Measurements from ENCODE around the gene NOX4. TPM values are rescaled to one million over a fixed set of nuclear protein-coding genes. Genes with fewer than 3 reads are reported as not detected.

Gene NOX4
- total RNA-seq, 2 donors from 2014 or later, result 0.62 to 1.6 TPM

- no peak overlapping the region for H3K27ac ChIP-seq
- intact Hi-C loops (cut with DNase I), result no loop called here
- no peaks in the 10 kb centered on the region for H3K9me3 ChIP-seq
- no peaks in the 10 kb centered on the region for H3K36me3 ChIP-seq
- TF ChIP-seq POLR2AphosphoS5 (IDR thresholded peaks at IDR 0.05) (no peak), POLR2A (IDR thresholded peaks at IDR 0.05) (no peak), CTCF (IDR thresholded peaks at IDR 0.05) (no peak)
- WGBS, result 52% methylated on average over 2 of the region's 2 CpGs
- no peaks in the 10 kb centered on the region for H3K27me3 ChIP-seq (replicated peaks; ENCODE audit: insufficient read depth)
- DNase-seq (ENCODE audit: low spot score), result no peak
- H3K4me1 ChIP-seq (replicated peaks), result no peaks in the 10 kb centered on the region
- no peak overlapping the region for H3K4me3 ChIP-seq
Observed at GRCh38 chr11:89529626-89530380, 38.6 kb upstream of the NOX4 start.

GRCh38 chr11:89521792-89522191 lies 30.6 kb upstream of the NOX4 start:
- WGBS, result 73% methylated on average over 1 of the region's 1 CpG
- H3K27me3 ChIP-seq (replicated peaks; ENCODE audit: insufficient read depth), result no peaks in the 10 kb centered on the region
- no peak overlapping the region for H3K4me3 ChIP-seq
- no peaks in the 10 kb centered on the region for H3K4me1 ChIP-seq (replicated peaks)
- no peak for DNase-seq (ENCODE audit: low spot score)
- H3K36me3 ChIP-seq, result no peaks in the 10 kb centered on the region
- TF ChIP-seq CTCF (IDR thresholded peaks at IDR 0.05) (no peak), POLR2A (IDR thresholded peaks at IDR 0.05) (no peak), POLR2AphosphoS5 (IDR thresholded peaks at IDR 0.05) (no peak)
- no peak overlapping the region for H3K27ac ChIP-seq
- intact Hi-C loops (cut with DNase I), result no loop called here
- H3K9me3 ChIP-seq, result no peaks in the 10 kb centered on the region

GRCh38 chr11:89521294-89521693 lies 30.1 kb upstream of the NOX4 start:
- DNase-seq (ENCODE audit: low spot score), result no peak

GRCh38 chr11:89516496-89516895 lies 25.3 kb upstream of the NOX4 start:
- no peak overlapping the region for H3K4me3 ChIP-seq
- no peak overlapping the region for H3K27ac ChIP-seq
- no peak for TF ChIP-seq POLR2AphosphoS5 (IDR thresholded peaks at IDR 0.05)
- intact Hi-C loops (cut with DNase I), result no loop called here
- no peaks in the 10 kb centered on the region for H3K36me3 ChIP-seq
- DNase-seq (ENCODE audit: low spot score), result no peak
- no peaks in the 10 kb centered on the region for H3K4me1 ChIP-seq (replicated peaks)
- no peaks in the 10 kb centered on the region for H3K9me3 ChIP-seq
- 52% methylated on average over 2 of the region's 2 CpGs for WGBS
- H3K27me3 ChIP-seq (replicated peaks; ENCODE audit: insufficient read depth), result no peaks in the 10 kb centered on the region

More at GRCh38 chr11:89521294-89521693, 30.1 kb upstream of the NOX4 start:
- Histone ChIP-seq H3K36me3 (no peaks in the 10 kb centered on the region), H3K4me3 (no peak overlapping the region), H3K27ac (no peak overlapping the region), H3K9me3 (no peaks in the 10 kb centered on the region), H3K27me3 (replicated peaks; ENCODE audit: insufficient read depth) (no peaks in the 10 kb centered on the region), H3K4me1 (replicated peaks) (no peaks in the 10 kb centered on the region)
- intact Hi-C loops (cut with DNase I), result no loop called here
- WGBS, result 82% methylated on average over 2 of the region's 2 CpGs
- TF ChIP-seq POLR2A (IDR thresholded peaks at IDR 0.05) (no peak), POLR2AphosphoS5 (IDR thresholded peaks at IDR 0.05) (no peak), CTCF (IDR thresholded peaks at IDR 0.05) (no peak)

- Histone ChIP-seq H3K4me1 (replicated peaks) (no peaks in the 10 kb centered on the region), H3K9me3 (no peaks in the 10 kb centered on the region), H3K36me3 (no peaks in the 10 kb centered on the region), H3K27ac (no peak overlapping the region), H3K4me3 (no peak overlapping the region), H3K27me3 (replicated peaks; ENCODE audit: insufficient read depth) (no peaks in the 10 kb centered on the region)
- TF ChIP-seq POLR2AphosphoS5 (IDR thresholded peaks at IDR 0.05) (no peak), CTCF (IDR thresholded peaks at IDR 0.05) (no peak), POLR2A (IDR thresholded peaks at IDR 0.05) (no peak)
- WGBS, result 91% methylated on average over 5 of the region's 5 CpGs
- intact Hi-C loops (cut with DNase I), result no loop called here
- no peak for DNase-seq (ENCODE audit: low spot score)
Observed at GRCh38 chr11:89508544-89508943, 17.4 kb upstream of the NOX4 start.
